HEK293 (cell line): Measurements from ENCODE around the gene WDR45B.

ENCODE experiments used
- CTCF ChIA-PET: fragments of 350-600 bp; formaldehyde crosslinking; extraction: SDS; loops from one replicate; lab custom pipeline; 2021; ENCODE audit warnings: antibody characterized with exemption; lab: Yijun Ruan, JAX
- POLR2A ChIA-PET: fragments of 300-600 bp; formaldehyde crosslinking; extraction: SDS; loops from one replicate; lab custom pipeline; 2020; ENCODE audit warnings: antibody characterized with exemption, inconsistent platforms; lab: Yijun Ruan, JAX
- H3K27ac ChIP-seq: fragments of 200-500 bp; sonication (Bioruptor generic); 2 replicates; pipeline ENCODE4 v1.5.1; 2014; ENCODE audit warnings: low read depth, low read length, control low read depth, inconsistent platforms; ENCODE audit errors: extremely low read depth
- H3K36me3 ChIP-seq, 2 experiments: fragments of 200-500 bp in 1 of 2; sonication (Bioruptor generic) in 1 of 2; 1 replicate in 1 of 2; 2 replicates in 1 of 2; pipeline ENCODE4 v1.5.1; 2014 to 2017; ENCODE audit warnings: inconsistent platforms in 2 of 2, low read length in 2 of 2; ENCODE audit not compliant: control insufficient read depth in 2 of 2, insufficient read depth in 1 of 2
- H3K4me1 ChIP-seq: fragments of 200-500 bp; sonication (Bioruptor generic); 2 replicates; pipeline ENCODE4 v1.5.1; 2014; ENCODE audit warnings: mild to moderate bottlenecking, low read length, inconsistent platforms; ENCODE audit not compliant: control insufficient read depth, insufficient read depth
- H3K4me3 ChIP-seq: 2 replicates; pipeline ENCODE4 v1.5.1; 2011; ENCODE audit warnings: low read depth, mild to moderate bottlenecking, control low read depth, low read length, moderate library complexity
- H3K9me3 ChIP-seq: fragments of 200-500 bp; sonication (Bioruptor generic); 2 replicates; pipeline ENCODE4 v1.5.1; 2014; ENCODE audit warnings: low read depth, low read length, inconsistent platforms; ENCODE audit not compliant: control insufficient read depth, insufficient read depth
- GLIS2 ChIP-seq: fragments of 450-650 bp; formaldehyde crosslinking; IDR thresholded peaks from 2 replicates; pipeline ENCODE4 v1.5.1; 2016; ENCODE audit warnings: missing biosample characterization, missing genetic modification characterization
- KLF1 ChIP-seq: fragments of 450-650 bp; formaldehyde crosslinking; IDR thresholded peaks from 2 replicates; pipeline ENCODE4 v1.5.1; 2016; ENCODE audit warnings: missing biosample characterization, missing genetic modification characterization
- PRDM1 ChIP-seq: fragments of 450-650 bp; formaldehyde crosslinking; IDR thresholded peaks from 2 replicates; pipeline ENCODE4; 2016; ENCODE audit warnings: missing biosample characterization, missing genetic modification characterization
- REPIN1 ChIP-seq: fragments of 450-650 bp; formaldehyde crosslinking; IDR thresholded peaks from 2 replicates; pipeline ENCODE4 v1.5.1; 2017; ENCODE audit warnings: missing biosample characterization, missing genetic modification characterization, low read depth
- ZNF2 ChIP-seq: fragments of 450-650 bp; formaldehyde crosslinking; IDR thresholded peaks from 2 replicates; pipeline ENCODE4 v1.5.1; 2016; ENCODE audit warnings: missing biosample characterization, missing genetic modification characterization
- ZNF747 ChIP-seq: fragments of 450-650 bp; formaldehyde crosslinking; IDR thresholded peaks from 2 replicates; pipeline ENCODE4 v1.5.1; 2016; ENCODE audit warnings: missing biosample characterization, missing genetic modification characterization
- TF ChIP-seq, protein P1 (sequence below): fragments of 450-650 bp; formaldehyde crosslinking; IDR thresholded peaks from 2 replicates; pipeline ENCODE4 v1.5.1; 2016; ENCODE audit warnings: missing biosample characterization, missing genetic modification characterization
- TF ChIP-seq, protein P2 (sequence below): fragments of 450-650 bp; formaldehyde crosslinking; IDR thresholded peaks from 2 replicates; pipeline ENCODE4 v1.5.1; 2016; ENCODE audit warnings: missing biosample characterization, missing genetic modification characterization
- TF ChIP-seq, protein P3 (sequence below): fragments of 450-650 bp; formaldehyde crosslinking; IDR thresholded peaks from 2 replicates; pipeline ENCODE4 v1.5.1; 2016; ENCODE audit warnings: missing biosample characterization, missing genetic modification characterization

WDR45B gene

DNA sequence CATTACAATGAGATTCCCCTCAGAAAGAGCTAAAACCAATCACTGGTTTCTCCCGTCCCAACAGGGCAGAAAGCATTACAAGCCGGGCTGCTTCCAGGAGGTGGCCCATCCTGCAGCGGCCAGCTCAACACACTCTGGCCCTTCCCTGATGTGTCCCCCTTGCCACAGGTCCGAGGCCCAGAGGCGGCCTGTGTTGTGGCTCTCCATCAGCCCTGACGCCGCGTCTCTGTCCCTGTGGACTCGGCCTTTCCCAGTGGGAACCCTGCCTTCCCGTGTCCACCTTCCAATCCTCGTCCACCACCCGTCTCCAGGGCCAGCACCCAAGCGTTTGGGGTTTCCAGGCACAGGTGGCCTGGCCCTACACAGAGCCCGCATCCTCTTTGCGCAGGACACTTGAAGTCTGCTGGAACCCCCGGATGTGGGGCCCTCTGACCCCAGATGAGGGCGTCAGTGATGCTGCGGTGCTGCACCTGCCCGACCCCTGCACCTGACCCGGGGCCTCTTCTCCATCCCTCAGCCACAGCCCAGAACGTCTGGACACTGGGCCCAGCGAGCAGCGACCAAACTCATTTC, 29.2 kb upstream of the WDR45B start:
- H3K4me3 ChIP-seq: no peak overlapping the region
- H3K4me1 ChIP-seq: no peaks in the 10 kb centered on the region
- ChIA-PET CTCF (interaction anchor here (0.6 to 1.0 kb wide), 2 partner anchors 12 to 273 kb away, joined by 3 read pairs; no protein-coding TSS in a partner anchor), POLR2A (no interaction called here)
- no peaks in the 10 kb centered on the region for H3K9me3 ChIP-seq
- TF ChIP-seq ZNF747 (tag by site-specific recombination): no peak
- TF ChIP-seq, protein P1, sequence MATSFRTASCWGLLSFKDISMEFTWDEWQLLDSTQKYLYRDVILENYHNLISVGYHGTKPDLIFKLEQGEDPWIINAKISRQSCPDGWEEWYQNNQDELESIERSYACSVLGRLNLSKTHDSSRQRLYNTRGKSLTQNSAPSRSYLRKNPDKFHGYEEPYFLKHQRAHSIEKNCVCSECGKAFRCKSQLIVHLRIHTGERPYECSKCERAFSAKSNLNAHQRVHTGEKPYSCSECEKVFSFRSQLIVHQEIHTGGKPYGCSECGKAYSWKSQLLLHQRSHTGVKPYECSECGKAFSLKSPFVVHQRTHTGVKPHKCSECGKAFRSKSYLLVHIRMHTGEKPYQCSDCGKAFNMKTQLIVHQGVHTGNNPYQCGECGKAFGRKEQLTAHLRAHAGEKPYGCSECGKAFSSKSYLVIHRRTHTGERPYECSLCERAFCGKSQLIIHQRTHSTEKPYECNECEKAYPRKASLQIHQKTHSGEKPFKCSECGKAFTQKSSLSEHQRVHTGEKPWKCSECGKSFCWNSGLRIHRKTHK (tag by site-specific recombination): no peak
- H3K36me3 ChIP-seq: no peaks in the 10 kb centered on the region
- H3K27ac ChIP-seq: no peak overlapping the region

DNA sequence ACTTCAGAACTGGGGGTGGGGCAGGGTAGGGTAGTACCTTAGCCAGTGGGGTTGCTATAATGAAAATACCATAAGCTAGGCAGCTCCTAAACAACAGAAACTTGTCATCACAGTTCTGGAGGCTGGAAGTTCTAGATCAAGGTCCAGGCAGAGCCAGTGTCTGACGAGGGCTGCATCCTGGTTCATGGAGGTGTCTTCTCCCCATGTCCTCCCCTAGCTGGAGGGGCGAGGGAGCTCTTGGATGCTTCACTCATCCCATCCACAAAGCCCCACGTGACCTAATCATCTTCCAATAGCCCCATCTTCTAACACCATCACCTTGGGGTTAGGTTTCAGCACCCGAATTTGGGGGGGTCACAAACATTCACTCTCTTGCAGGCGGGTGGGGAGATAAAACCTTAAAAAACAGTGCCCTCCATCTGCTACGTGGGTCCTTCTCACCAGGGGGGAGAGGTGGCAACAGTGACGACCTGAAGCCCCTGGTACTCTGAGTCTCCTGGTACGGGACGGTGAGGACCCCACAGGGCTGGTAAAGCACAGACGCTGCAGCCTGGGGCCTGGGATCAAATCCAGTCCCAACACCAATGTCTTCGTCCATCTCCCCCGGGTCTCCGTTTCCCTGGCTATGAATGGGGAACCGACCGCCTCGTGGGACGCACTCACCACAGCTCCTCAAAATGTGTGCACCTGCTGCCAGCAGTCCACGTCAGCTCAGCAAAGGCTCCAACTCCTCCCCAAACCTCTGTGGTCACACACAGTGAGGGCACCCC, 27.4 kb upstream of the WDR45B start:
- Histone ChIP-seq H3K9me3 (no peaks in the 10 kb centered on the region), H3K27ac (no peak overlapping the region), H3K4me3 (no peak overlapping the region), H3K4me1 (no peaks in the 10 kb centered on the region), H3K36me3 (no peaks in the 10 kb centered on the region)
- TF ChIP-seq PRDM1 (no peak), GLIS2 (tag by site-specific recombination) (no peak), ZNF2 (tag by site-specific recombination) (no peak)
- CTCF ChIA-PET: no interaction called here
- POLR2A ChIA-PET: no interaction called here

DNA sequence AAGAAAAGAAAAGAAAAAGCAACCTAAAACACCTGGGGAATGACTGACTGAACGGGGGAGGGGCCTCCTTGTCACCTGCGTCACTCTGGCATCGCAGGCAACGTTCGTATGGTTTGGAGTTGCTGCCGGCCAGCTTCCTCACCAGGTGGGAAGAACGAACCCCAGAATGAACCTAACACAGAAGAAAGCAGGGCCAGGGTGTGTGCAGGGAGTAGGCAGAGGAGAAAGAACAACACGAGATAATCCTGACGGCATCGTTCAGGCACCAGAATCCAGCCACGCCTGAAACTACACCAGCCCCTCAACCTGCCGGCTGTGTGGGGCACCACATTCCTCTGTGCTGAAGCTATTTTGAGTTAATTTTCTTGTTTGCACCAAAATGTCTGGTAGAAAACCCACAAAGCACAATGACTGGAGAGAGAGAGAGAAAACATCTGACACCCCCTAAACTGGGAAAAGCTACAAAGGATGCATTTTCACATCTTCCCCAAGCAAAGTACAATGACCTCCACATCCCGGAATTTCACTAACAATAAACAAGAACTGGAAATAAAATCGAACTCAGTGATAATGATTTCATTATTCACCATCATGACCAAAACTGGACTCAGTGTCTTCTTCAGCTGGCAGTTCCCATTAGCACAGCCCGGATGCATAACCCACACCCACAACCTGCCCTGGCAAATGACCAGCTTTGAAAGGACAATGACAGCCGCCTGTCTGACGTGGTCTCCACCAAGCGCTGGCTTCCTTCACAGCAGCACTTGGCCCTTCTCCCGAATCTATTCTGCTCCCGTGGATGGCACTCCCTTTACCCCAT, 26.6 kb upstream of the WDR45B start:
- Histone ChIP-seq H3K4me3 (no peak overlapping the region), H3K36me3 (no peaks in the 10 kb centered on the region), H3K27ac (no peak overlapping the region), H3K4me1 (no peaks in the 10 kb centered on the region), H3K9me3 (no peaks in the 10 kb centered on the region)
- ChIA-PET CTCF (interaction anchor here (0.6 kb wide), 1 partner anchor 1863 kb away, joined by 3 read pairs; no protein-coding TSS in a partner anchor), POLR2A (interaction anchor here (0.7 kb wide), 1 partner anchor 168 kb away, joined by 4 read pairs; no protein-coding TSS in a partner anchor)
- TF ChIP-seq, protein P2, sequence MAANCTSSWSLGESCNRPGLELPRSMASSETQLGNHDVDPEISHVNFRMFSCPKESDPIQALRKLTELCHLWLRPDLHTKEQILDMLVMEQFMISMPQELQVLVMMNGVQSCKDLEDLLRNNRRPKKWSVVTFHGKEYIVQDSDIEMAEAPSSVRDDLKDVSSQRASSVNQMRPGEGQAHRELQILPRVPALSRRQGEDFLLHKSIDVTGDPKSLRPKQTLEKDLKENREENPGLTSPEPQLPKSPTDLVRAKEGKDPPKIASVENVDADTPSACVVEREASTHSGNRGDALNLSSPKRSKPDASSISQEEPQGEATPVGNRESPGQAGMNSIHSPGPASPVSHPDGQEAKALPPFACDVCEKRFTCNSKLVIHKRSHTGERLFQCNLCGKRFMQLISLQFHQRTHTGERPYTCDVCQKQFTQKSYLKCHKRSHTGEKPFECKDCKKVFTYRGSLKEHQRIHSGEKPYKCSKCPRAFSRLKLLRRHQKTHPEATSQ (tag by site-specific recombination): no peak
- TF ChIP-seq, protein P3, sequence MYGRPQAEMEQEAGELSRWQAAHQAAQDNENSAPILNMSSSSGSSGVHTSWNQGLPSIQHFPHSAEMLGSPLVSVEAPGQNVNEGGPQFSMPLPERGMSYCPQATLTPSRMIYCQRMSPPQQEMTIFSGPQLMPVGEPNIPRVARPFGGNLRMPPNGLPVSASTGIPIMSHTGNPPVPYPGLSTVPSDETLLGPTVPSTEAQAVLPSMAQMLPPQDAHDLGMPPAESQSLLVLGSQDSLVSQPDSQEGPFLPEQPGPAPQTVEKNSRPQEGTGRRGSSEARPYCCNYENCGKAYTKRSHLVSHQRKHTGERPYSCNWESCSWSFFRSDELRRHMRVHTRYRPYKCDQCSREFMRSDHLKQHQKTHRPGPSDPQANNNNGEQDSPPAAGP (tag by site-specific recombination): no peak
- TF ChIP-seq KLF1 (tag by site-specific recombination) (peak; percentile 37), REPIN1 (no peak)
